Mesenchymal stem cell (in vitro differentiated cells and primary cell): ENCODE results near the gene PTK6.

Experiments
- DNase-seq: peaks from one replicate; pipeline ENCODE4 v3.0.0-alpha.2; 2013
- H2AFZ ChIP-seq: one replicate; pipeline ENCODE4 v1.6.1; 2013; ENCODE audit warnings: low read depth, mild to moderate bottlenecking, control low read depth, inconsistent platforms, low read length, moderate library complexity
- H2AK5ac ChIP-seq: 2 replicates; pipeline ENCODE4 v1.6.1; 2013; ENCODE audit warnings: low read length, moderate library complexity, mild to moderate bottlenecking, inconsistent platforms; ENCODE audit not compliant: severe bottlenecking
- H2BK120ac ChIP-seq: one replicate; pipeline ENCODE4 v1.6.1; 2013; ENCODE audit warnings: low read depth, mild to moderate bottlenecking, inconsistent platforms, low read length, moderate library complexity
- H2BK12ac ChIP-seq, 2 experiments: one replicate each; pipeline ENCODE4 v1.6.1; 2013; ENCODE audit warnings: inconsistent platforms in 2 of 2, low read length in 2 of 2, mild to moderate bottlenecking in 2 of 2, moderate library complexity in 2 of 2, control low read depth in 1 of 2
- H2BK15ac ChIP-seq: one replicate; pipeline ENCODE4 v1.6.1; 2013; ENCODE audit warnings: mild to moderate bottlenecking, low read depth, inconsistent platforms; ENCODE audit not compliant: poor library complexity, severe bottlenecking
- H2BK5ac ChIP-seq: 2 replicates; pipeline ENCODE4 v1.6.1; 2013; ENCODE audit warnings: low read depth, mild to moderate bottlenecking, low read length, control low read depth, inconsistent platforms; ENCODE audit not compliant: poor library complexity, severe bottlenecking
- H3K14ac ChIP-seq, 2 experiments: one replicate each; pipeline ENCODE4 v1.6.1; 2013; ENCODE audit warnings: inconsistent platforms in 2 of 2, low read length in 2 of 2, control low read depth in 1 of 2, mild to moderate bottlenecking in 1 of 2, moderate library complexity in 1 of 2
- H3K18ac ChIP-seq, 2 experiments: one replicate each; pipeline ENCODE4 v1.6.1; 2013; ENCODE audit warnings: inconsistent platforms in 2 of 2, low read length in 2 of 2, control low read depth in 1 of 2, low read depth in 1 of 2, mild to moderate bottlenecking in 1 of 2
- H3K23ac ChIP-seq, 2 experiments: one replicate each; pipeline ENCODE4 v1.6.1; 2013; ENCODE audit warnings: inconsistent platforms in 2 of 2, low read length in 2 of 2, mild to moderate bottlenecking in 2 of 2, moderate library complexity in 2 of 2, control low read depth in 1 of 2
- H3K27ac ChIP-seq: 2 replicates; pipeline ENCODE4 v1.5.1; 2013; ENCODE audit warnings: mild to moderate bottlenecking, moderate library complexity, low read length, control low read depth, inconsistent platforms; ENCODE audit not compliant: poor library complexity, severe bottlenecking
- H3K27me3 ChIP-seq, 2 experiments: 2 replicates each; pipeline versions ENCODE4 v1.6.1 to v1.7.0; 2013; ENCODE audit warnings: low read length in 2 of 2, mild to moderate bottlenecking in 2 of 2, moderate library complexity in 2 of 2, control low read depth in 1 of 2, inconsistent platforms in 1 of 2; ENCODE audit not compliant: control insufficient read depth in 1 of 2, insufficient read depth in 1 of 2
- H3K36me3 ChIP-seq, 2 experiments: 2 replicates each; pipeline versions ENCODE4 v1.6.1 to v1.7.0; 2013; ENCODE audit warnings: low read length in 2 of 2, control low read depth in 1 of 2, inconsistent platforms in 1 of 2, low read depth in 1 of 2, mild to moderate bottlenecking in 1 of 2; ENCODE audit not compliant: insufficient read depth in 2 of 2, control insufficient read depth in 1 of 2
- H3K4ac ChIP-seq, 2 experiments: one replicate each; pipeline ENCODE4 v1.6.1; 2013; ENCODE audit warnings: inconsistent platforms in 2 of 2, low read length in 2 of 2, mild to moderate bottlenecking in 2 of 2, moderate library complexity in 2 of 2, control low read depth in 1 of 2, low read depth in 1 of 2
- H3K4me1 ChIP-seq: 2 replicates; pipeline ENCODE4 v1.6.1; 2013; ENCODE audit warnings: low read depth, low read length, control low read depth; ENCODE audit not compliant: control insufficient read depth, insufficient read depth
- H3K4me2 ChIP-seq: 2 replicates; pipeline ENCODE4 v1.6.1; 2013; ENCODE audit warnings: low read length, mild to moderate bottlenecking, inconsistent platforms; ENCODE audit not compliant: poor library complexity, severe bottlenecking
- H3K4me3 ChIP-seq, 2 experiments: 2 replicates each; pipeline versions ENCODE4 v1.5.1 to v1.7.0; 2013; ENCODE audit warnings: low read length in 2 of 2, mild to moderate bottlenecking in 2 of 2, control low read depth in 1 of 2, low read depth in 1 of 2; ENCODE audit not compliant: insufficient read depth in 1 of 2
- H3K79me1 ChIP-seq: replicated peaks from 2 replicates; pipeline ENCODE4 v1.6.1; 2013; ENCODE audit warnings: mild to moderate bottlenecking, control low read depth, low read length, inconsistent platforms; ENCODE audit not compliant: poor library complexity, severe bottlenecking
- H3K9ac ChIP-seq: 2 replicates; pipeline ENCODE4 v1.7.0; 2013; ENCODE audit warnings: mild to moderate bottlenecking, low read length, moderate library complexity
- H3K9me3 ChIP-seq: 2 replicates; pipeline ENCODE4 v1.7.0; 2013; ENCODE audit warnings: mild to moderate bottlenecking, low read length; ENCODE audit not compliant: control insufficient read depth
- H4K8ac ChIP-seq: one replicate; pipeline ENCODE4 v1.6.1; 2013; ENCODE audit warnings: inconsistent platforms, mild to moderate bottlenecking, low read length, moderate library complexity
- H4K91ac ChIP-seq: one replicate; pipeline ENCODE4 v1.6.1; 2013; ENCODE audit warnings: mild to moderate bottlenecking, low read length, inconsistent platforms
- WGBS: methylation state at CpG from one replicate; pipeline ENCODE4 v1.1.7; 2013; ENCODE audit warnings: mixed read lengths; 5-methylcytosine and 5-hydroxymethylcytosine counted together

PTK6 gene

GRCh38 chr20:63493563-63494020 is 43.6 kb downstream of the PTK6 start:
- H2AFZ ChIP-seq = no peak overlapping the region

GRCh38 chr20:63492982-63493381 is 44.2 kb downstream of the PTK6 start:
- H2AK5ac ChIP-seq = no peak overlapping the region
- H2BK15ac ChIP-seq = no peak overlapping the region
- H3K79me1 ChIP-seq = no peaks in the 10 kb centered on the region
- H3K4me3 ChIP-seq = no peak overlapping the region
- WGBS = 96% methylated on average over 14 of the region's 14 CpGs
- no peak overlapping the region for H3K9ac ChIP-seq
- H2BK12ac ChIP-seq = no peak overlapping the region
- H2AFZ ChIP-seq = no peak overlapping the region
- H2BK5ac ChIP-seq = no peak overlapping the region
- no peak overlapping the region for H2BK120ac ChIP-seq
- H4K91ac ChIP-seq = no peak overlapping the region
- no peak overlapping the region for H3K14ac ChIP-seq
- H3K4me1 ChIP-seq = peaks cover 9% of the 10 kb centered on the region
- H3K4me2 ChIP-seq = no peak overlapping the region
- H3K27ac ChIP-seq = no peak overlapping the region
- H3K9me3 ChIP-seq = peaks cover 6% of the 10 kb centered on the region
- no peak for DNase-seq
- H4K8ac ChIP-seq = no peak overlapping the region
- H3K4ac ChIP-seq = no peak overlapping the region
- peaks cover 0 to 4% of the 10 kb centered on the region in 2 experiments for H3K36me3 ChIP-seq
- no peak overlapping the region for H3K18ac ChIP-seq
- no peak overlapping the region for H3K23ac ChIP-seq
- H3K27me3 ChIP-seq = peaks cover 24 to 59% of the 10 kb centered on the region in 2 experiments

More at GRCh38 chr20:63493563-63494020, 43.6 kb downstream of the PTK6 start:
- H3K9ac ChIP-seq = no peak overlapping the region
- no peak overlapping the region for H2BK5ac ChIP-seq
- peaks cover 0 to 4% of the 10 kb centered on the region in 2 experiments for H3K36me3 ChIP-seq
- H3K79me1 ChIP-seq = no peaks in the 10 kb centered on the region
- H2BK120ac ChIP-seq = no peak overlapping the region
- H4K8ac ChIP-seq = no peak overlapping the region
- H3K27me3 ChIP-seq = peaks cover 28 to 60% of the 10 kb centered on the region in 2 experiments
- H3K4me1 ChIP-seq = peaks cover 13% of the 10 kb centered on the region
- no peak overlapping the region for H3K4me3 ChIP-seq
- no peak overlapping the region for H3K4ac ChIP-seq
- no peak overlapping the region for H2AK5ac ChIP-seq
- no peak overlapping the region for H2BK12ac ChIP-seq
- H3K4me2 ChIP-seq = no peak overlapping the region
- DNase-seq = no peak
- no peak overlapping the region for H3K14ac ChIP-seq
- no peak overlapping the region for H3K27ac ChIP-seq
- 84% methylated on average over 13 of the region's 13 CpGs for WGBS
- H3K18ac ChIP-seq = no peak overlapping the region
- no peak overlapping the region for H4K91ac ChIP-seq
- no peak overlapping the region for H2BK15ac ChIP-seq
- H3K9me3 ChIP-seq = peaks cover 6% of the 10 kb centered on the region
- no peak overlapping the region for H3K23ac ChIP-seq

- Histone ChIP-seq H3K4me1 (peaks cover 5% of the 10 kb centered on the region), H3K27ac (no peak overlapping the region), H3K23ac (no peak overlapping the region), H2AFZ (no peak overlapping the region), H3K4me2 (no peak overlapping the region), H3K9ac (no peak overlapping the region), H4K91ac (no peak overlapping the region), H2BK5ac (no peak overlapping the region), H4K8ac (no peak overlapping the region), H3K4me3 (no peak overlapping the region), H2BK12ac (no peak overlapping the region), H3K36me3 (peaks cover 0 to 4% of the 10 kb centered on the region in 2 experiments), H3K18ac (no peak overlapping the region), H3K79me1 (no peaks in the 10 kb centered on the region), H3K4ac (no peak overlapping the region), H3K9me3 (peaks cover 6% of the 10 kb centered on the region), H3K27me3 (peaks cover 24 to 58% of the 10 kb centered on the region in 2 experiments), H2BK15ac (no peak overlapping the region), H2BK120ac (no peak overlapping the region), H3K14ac (no peak overlapping the region), H2AK5ac (no peak overlapping the region)
- 84% methylated on average over 2 of the region's 2 CpGs for WGBS
- DNase-seq = no peak
These were observed 44.7 kb downstream of the PTK6 start for GRCh38 chr20:63492518-63492917.

GRCh38 chr20:63491635-63492230 is 45.4 kb downstream of the PTK6 start:
- H4K91ac ChIP-seq = no peak overlapping the region
- H3K18ac ChIP-seq = no peak overlapping the region
- H3K4me3 ChIP-seq = no peak overlapping the region
- no peak overlapping the region for H3K27ac ChIP-seq
- H3K9me3 ChIP-seq = peaks cover 6% of the 10 kb centered on the region
- WGBS = 57% methylated on average over 4 of the region's 4 CpGs
- H3K23ac ChIP-seq = no peak overlapping the region
- H3K4ac ChIP-seq = no peak overlapping the region
- peaks cover 5% of the 10 kb centered on the region for H3K4me1 ChIP-seq
- no peak overlapping the region for H2AK5ac ChIP-seq
- H3K14ac ChIP-seq = no peak overlapping the region
- H2BK15ac ChIP-seq = no peak overlapping the region
- H2BK120ac ChIP-seq = no peak overlapping the region
- peaks cover 28 to 55% of the 10 kb centered on the region in 2 experiments for H3K27me3 ChIP-seq
- no peak for DNase-seq
- H2BK5ac ChIP-seq = no peak overlapping the region
- H2AFZ ChIP-seq = no peak overlapping the region
- no peaks in the 10 kb centered on the region for H3K79me1 ChIP-seq
- H4K8ac ChIP-seq = no peak overlapping the region
- H3K36me3 ChIP-seq = peaks cover 0 to 4% of the 10 kb centered on the region in 2 experiments
- no peak overlapping the region for H3K9ac ChIP-seq
- no peak overlapping the region for H3K4me2 ChIP-seq
- no peak overlapping the region for H2BK12ac ChIP-seq
